ENCODE data around the gene PCNX2.

DNA sequence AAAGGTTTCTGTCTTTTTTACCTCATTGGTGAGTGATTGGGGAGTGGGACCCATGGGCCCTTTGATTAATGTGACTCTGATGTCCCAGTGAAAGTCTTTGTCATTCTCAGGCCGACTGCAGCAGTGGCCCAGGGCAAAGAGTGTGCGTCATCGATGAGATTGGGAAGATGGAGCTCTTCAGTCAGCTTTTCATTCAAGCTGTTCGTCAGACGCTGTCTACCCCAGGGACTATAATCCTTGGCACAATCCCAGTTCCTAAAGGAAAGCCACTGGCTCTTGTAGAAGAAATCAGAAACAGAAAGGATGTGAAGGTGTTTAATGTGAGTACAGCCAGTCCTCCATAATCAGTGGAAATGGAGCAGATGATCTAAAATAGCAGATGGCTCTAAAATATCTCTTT is 325.7 kb downstream of the PCNX2 start:
- TF ChIP-seq EZH2 (IDR thresholded peaks at IDR 0.05; ENCODE audit: low read depth) = no peak
- TF ChIP-seq, protein P1, sequence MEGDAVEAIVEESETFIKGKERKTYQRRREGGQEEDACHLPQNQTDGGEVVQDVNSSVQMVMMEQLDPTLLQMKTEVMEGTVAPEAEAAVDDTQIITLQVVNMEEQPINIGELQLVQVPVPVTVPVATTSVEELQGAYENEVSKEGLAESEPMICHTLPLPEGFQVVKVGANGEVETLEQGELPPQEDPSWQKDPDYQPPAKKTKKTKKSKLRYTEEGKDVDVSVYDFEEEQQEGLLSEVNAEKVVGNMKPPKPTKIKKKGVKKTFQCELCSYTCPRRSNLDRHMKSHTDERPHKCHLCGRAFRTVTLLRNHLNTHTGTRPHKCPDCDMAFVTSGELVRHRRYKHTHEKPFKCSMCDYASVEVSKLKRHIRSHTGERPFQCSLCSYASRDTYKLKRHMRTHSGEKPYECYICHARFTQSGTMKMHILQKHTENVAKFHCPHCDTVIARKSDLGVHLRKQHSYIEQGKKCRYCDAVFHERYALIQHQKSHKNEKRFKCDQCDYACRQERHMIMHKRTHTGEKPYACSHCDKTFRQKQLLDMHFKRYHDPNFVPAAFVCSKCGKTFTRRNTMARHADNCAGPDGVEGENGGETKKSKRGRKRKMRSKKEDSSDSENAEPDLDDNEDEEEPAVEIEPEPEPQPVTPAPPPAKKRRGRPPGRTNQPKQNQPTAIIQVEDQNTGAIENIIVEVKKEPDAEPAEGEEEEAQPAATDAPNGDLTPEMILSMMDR (conservative IDR thresholded peaks at IDR 0.05) = no peak

Data from PC-9 (cell line).